Stimulated activated CD4-positive, alpha-beta T cell treated with anti-CD3 and anti-CD28 coated beads, Interleukin-15, amount 100 ng/mL, for 1 hour (primary cell): ENCODE results near the gene ZNF576.
"Not testable (repeated sequence)": the region's sequence is repeated elsewhere in the genome, so short reads cannot be mapped to it uniquely, and the experiment has no call there.

Experiments
- DNase-seq, 2 donors: peaks; one replicate each; pipeline ENCODE4 v3.0.0-alpha.2; 2020; ENCODE audit warnings: low read depth in 1 of 2, low spot score in 1 of 2

Gene ZNF576

DNA sequence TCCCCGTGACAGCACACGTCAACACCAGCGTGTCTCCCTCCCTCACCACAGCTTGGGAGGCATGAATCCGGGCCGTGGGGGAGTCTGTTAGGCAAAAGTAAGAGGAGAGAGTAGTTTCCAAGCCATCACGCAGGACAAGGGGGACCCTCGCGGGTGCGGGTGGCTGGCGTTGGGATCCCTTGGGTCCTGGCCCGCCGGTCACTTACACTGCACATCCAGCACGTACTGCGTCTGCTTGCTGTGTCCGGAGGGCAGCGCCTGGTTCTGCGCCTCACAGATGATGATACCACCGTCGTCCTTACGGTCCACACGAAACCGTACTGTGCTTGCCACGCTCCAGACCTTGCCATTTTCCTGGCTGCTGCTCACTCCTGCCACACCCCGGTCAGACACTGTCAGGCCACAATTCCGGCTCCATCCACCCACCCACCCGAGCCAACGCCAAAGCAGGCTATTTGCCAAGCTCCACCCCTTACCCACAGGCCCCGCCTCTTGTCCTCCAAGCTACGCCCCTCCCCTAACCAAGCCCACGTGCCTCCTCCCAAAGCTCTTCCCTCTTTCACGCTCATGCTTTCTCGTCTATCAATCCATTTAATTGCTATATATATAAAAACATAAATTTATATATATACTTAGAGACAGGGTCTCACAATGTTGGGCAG, 29.7 kb downstream of the ZNF576 start:
- no peak for DNase-seq

DNA sequence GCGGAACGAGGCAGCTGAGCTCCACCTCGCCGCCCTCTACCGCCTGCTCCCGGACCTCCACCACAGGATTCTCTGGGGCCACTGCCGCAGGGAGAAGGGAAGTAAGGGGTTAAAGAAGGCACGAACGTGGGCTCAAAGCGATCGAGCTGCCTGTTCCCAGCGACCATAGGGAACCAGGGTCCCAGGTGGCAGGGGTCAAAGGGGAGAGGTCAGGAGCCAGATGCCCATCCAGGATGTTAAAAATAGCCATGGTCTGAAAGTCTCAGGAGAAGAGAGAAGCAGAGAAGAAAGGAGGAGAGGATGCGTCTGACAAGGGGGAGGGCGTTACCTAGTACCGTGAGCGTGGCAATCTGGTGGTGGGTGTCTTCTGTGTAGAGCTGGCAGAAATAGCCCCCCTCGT, 30.4 kb downstream of the ZNF576 start:
- DNase-seq = no peak

DNA sequence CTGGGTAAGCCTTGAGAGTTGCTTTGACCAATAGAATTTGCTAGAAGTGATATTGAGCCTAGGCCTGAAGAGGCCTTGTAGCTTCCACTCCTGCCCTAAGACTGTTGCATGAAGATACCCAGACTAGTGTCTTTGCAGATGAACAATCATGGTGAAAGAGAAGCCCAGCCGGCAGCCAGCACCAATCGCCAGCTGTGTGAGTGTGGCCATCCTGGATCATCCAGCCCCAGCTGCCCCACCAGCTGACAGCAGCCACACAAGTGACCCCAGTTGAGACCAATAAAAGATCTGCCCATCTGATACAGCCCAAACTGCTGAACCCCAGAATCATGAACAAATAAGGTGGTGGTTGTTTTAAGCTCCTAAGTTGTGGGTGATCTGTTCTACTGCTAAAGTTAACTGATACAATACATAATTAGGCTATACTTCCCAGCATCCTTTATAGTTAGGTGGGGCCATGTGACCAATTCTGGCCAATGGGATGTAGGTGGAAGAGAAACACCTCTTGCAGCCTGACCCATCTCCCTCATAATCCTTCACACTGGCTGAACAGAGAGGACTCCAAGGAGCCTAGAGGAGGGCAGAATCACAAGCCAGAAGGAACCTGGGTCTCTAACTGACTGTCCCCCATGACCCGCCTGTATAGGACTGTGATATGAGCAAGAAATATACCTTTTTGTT, 32.4 kb downstream of the ZNF576 start:
- no peak for DNase-seq

DNA sequence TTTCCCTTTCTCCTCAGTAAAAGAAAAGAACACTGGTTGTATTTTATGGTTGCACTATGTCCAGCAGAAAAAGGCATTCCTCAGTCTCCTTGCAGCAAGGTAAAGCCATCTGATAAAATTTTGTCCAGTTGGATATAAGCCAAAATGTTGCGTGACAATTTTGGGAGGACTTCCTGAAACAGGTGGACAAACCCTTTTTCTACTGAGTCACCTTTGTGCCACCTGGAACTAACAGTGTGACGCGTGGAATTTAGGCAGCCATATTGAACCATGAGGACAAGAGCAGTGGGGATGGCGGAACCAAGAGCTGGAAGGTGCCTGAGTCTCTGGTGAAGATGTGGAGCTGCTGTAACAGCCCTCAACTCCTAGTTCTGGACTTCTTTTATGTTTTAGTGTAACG, 35.1 kb downstream of the ZNF576 start:
- DNase-seq = no peak

DNA sequence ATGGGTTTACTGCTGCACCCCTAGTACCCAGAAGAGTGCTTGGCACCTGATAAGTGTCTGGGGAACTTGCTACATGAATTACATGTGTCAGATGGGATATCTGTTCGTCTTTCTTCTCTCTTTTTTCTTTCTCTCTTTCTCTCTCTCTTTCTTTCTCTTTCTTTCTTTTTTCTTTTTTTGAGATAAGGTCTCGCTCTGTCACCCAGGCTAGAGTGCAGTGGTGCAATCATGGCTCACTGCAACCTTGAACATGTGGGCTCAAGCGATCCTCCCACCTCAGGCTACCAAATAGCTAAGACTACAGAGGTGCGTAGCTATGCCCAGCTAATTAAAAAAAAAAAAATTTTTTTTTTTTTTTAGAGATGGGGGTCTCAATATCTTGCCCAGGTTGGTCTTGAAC, 37.1 kb downstream of the ZNF576 start:
- no peak for DNase-seq

DNA sequence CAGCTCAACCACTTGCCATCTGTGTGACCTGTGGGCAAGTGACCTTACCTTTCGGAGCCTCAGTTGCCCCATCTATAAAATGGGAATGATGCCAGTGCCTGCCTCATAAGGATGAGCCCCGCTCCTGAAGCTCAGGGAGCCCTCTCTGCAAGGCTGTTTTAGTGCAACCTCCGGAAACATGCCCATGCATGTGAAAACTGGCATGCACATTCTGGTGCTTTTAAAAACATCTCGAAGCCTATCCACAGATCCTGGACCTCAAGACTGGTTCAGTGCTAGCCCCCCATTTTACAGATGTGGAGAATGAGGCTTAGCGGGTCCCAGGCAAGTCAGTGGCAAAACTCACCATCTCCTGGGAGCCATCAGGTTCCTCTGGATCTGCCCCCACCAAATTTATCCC, 37.7 kb downstream of the ZNF576 start:
- no peak for DNase-seq

DNA sequence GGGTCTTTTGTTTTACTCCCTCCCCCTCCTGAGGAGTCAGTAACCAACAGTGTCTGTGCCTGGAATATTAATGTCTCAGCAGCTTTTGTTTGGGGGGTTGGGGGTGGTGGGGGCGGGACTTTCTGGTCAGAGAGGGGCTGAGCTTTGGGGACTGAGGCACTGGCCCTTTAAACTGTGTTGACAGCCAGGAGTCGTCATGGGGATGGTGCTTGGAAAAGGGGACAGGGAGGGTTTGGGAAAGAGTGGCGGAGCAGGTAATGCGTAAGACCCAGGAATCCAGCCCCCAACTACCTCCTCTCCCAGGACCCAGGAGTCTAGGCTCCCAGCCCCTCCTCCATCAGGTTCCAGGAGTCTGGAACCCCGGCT, 38.1 kb downstream of the ZNF576 start:
- DNase-seq = no peak

DNA sequence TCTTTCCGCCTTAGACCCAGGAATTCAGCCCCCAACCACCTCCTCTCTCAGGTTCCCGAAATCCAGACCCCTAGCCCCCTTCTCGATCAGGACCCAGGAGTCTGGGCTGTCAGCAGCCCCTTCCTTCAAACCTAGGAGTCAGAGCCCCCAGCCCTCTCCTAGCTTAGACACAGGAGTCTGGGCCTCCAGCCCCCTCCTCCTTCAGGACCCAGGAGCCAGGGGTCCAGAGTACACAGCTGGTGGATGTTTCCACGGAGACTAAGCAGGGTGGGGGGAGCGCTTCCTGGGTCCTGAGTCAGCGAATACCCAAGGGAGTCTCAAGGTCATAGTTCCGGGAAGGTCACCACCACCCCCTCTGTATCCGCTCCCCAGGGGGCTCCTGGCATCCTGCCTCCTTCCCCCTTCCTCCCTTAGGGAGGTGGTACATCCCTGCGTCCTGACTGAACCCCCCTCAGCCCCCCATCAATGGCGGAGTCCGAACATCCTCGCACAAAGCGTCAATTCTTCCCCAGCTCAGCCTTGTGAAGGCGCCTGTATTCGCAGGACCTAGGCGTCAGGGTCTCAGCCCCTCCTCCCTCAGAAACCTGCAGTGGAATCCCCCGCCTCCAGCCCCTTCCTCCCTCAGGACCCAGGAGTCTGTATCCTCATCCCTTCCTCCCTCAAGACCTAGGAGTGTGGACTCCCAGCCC, 38.6 kb downstream of the ZNF576 start:
- no peak for DNase-seq

DNA sequence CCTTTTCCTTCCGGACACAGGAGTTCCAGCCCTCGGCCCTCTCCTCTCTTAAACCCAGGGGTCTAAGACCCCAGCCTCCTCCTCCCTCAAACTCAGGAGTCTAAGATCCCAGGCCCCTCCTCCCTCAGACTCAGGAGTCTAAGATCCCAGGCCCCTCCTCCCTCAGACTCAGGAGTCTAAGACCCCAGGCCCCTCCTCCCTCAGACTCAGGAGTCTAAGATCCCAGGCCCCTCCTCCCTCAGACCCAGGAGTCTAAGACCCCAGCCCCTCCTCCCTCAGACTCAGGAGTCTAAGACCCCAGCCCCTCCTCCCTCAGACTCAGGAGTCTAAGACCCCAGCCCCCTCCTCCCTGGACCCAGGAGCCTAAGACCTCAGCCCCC, 39.2 kb downstream of the ZNF576 start:
- not testable (repeated sequence) for DNase-seq

DNA sequence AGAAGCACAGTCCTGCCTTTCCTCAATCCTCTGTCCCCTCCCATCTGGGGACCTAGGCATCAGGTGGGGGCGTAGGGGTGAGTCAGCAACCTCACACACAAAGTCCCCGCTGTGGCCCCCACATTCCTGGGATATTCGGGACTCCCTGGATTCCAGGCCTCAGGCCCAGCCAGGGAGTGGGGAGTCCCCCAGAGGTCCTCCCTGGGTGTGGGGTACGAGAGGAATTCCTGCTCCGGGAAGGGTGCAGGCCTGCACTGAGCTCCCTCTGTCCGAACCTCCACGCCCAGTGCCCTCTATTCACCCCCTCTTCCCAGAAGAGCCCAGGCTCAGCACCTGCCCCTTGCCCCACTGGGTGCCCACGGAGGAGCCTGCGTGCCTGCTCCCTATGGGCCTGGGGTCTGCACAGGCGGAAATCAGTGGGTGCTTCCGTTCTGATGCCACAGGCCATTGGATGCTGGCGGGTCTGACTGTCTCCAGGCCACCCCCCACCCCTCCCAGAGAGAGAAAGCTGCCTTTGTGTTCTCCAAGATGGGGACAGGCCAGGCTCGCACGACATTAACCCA, 39.8 kb downstream of the ZNF576 start:
- DNase-seq = no peak

DNA sequence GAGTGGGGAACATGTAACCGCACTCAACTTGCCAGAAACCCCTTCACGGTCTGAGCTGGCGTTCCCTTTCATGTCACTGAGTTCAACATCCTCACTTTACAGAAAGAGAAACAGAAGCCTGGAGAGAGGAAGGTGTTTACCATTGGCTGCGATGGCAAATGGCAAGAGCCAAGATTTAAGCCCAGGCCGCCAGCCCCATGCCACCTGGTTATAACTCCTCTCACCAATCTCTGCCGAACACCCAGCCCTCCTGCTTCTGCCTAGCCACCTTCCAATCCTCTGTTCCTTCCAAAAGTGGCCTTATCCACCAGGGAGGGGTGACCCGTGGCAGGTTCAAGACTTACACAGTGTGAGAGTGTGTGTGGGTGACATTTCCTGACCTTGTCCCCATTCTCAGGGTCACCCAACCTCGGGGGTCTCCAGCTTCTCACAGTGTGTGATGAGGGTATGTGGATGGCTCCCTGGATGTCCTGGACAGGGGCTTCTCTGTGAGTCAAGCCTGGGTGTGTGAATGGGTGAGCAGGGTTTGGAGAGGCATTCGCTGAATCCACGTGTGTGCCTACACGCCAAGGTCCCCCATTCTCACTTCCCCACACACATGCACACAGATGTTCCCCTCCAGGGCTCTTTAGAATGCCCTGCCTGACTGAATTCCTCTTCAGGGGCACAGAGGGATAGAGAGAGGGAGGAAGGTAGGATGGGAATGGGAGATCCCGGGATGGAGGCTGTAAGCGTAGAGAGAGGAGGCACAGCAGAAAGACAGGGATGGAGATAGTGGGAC, 42.0 kb downstream of the ZNF576 start:
- DNase-seq = no peak

DNA sequence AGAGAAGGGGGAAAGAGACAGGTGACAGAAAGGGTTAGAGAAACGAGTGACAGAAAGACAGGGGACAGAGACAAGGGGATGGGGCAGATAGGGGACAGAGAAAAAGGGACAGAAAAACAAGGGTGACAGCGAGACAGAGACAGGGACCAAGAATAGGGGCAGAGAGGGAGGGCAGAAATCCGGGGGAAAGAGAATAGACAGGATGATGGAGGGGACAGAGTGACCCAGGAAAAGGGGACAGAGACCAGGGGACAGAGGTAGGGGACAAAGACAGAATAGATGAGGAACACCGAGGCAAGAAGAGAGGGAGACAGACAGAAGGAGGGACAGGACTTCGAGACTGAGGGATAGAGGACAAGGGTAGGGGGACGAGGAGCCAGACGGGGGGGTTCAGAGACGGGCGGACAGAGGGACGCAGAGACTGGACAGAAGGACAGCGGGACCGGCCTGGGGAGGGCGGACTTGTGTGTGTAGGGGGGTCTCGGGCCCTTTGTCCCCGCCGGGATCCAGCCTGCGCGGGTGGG, 42.7 kb downstream of the ZNF576 start:
- DNase-seq = no peak

DNA sequence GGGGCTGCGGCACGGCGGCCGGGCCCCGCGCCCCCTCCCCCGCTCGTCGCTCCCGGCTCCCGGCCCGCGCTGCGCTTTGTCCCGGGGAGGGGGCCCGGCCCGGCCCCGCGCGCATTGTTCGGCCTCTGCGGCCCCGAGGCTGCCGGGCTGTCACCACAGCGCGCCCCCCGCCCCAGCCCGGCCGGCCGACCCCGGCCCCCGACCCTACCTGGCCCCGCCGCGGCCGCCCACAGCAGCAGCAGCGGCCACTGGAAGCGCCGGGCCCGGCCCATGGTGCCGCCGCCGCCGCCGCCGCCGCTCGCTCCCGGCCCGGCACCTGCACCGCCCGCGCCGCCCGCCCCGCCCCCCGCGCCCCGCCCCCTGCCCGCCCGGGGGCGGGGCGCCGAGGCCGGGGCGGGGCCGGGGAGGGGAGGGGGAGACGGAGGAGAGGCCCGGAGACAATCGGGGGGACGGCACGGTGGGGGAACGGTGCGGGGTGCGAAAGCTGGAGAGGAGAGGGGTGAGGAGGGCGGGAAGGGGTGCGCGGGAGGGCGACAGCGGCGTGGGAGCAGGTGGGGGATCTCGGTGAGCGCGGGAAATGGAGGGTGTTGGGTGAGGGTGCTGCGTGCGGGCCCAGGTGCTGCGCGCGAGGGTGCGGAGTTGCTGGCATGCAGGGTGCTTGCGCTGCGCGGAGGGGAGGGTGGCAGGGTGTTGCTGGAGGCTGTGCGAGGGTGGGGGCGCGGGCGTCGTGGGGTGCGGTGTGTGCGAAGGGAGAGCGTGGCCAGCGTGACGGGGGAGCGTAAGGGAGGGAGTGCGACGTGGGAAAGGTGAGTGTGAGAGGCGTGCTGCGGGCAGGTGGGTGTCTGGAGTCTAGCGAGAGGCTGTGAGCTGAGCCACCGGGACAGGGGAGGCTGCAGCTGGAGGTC, 43.4 kb downstream of the ZNF576 start, which contains the start of gene CADM4:
Gene CADM4, minus strand, starts transcription at position 332 of the 905 bp plus-strand sequence. Its CDS starts 60 bp downstream, at position 272.
- DNase-seq = peak; percentile 32 to 38

DNA sequence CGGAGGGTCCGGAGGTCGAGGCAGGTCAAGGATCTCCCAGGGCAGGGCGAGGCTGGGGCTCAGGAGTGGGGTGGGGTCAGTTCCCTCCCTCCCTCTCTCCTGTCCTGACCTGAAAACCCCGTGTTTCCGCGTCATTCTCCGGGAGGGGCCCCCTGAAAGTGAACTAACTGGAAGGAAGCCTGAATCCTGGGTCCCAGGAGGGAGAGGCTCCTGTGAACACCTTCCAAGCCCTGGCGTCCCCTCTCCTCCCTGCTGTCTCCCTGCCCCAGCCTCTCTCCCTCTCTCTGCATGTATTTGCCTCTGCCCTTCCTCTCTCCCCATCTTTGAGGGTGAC, 44.0 kb downstream of the ZNF576 start:
- no peak for DNase-seq

DNA sequence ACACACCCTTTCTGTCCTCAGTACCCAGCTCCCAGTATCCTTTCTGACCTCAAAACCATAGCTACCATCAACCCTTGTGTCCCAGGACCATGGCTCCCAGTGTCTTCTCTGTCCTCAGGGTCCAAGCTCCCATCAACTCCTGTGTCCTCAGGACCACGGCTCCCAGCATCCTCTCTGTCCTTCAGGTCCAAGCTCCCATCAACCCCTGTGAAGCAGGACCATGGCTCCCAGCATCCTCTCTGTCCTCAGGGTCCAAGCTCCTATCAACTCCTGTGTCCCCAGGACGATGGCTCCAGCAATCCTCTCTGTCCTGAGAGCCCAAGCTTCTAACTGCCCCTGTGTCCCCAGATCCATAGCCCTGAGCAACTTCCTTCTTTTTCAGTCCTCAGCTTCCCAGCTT, 44.9 kb downstream of the ZNF576 start:
- no peak for DNase-seq

DNA sequence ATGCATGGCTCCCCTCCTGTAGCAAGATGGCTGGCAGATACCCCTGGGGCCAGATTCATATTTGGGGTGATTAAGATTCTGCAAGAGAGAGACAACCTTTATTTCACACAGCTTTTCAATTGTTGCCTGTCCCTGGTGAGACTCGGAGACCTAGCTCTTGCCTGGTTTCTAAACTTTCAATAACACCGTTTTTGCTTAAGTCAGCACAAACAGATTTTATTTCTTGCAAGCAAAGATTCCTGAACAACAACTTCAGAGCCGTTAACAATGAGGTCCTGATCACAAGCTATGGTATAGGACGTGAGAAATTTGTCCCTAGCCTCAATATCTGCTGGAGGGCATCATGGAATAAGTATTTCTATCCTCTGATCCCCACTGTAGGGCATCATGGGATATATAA, 46.1 kb downstream of the ZNF576 start:
- DNase-seq = no peak

DNA sequence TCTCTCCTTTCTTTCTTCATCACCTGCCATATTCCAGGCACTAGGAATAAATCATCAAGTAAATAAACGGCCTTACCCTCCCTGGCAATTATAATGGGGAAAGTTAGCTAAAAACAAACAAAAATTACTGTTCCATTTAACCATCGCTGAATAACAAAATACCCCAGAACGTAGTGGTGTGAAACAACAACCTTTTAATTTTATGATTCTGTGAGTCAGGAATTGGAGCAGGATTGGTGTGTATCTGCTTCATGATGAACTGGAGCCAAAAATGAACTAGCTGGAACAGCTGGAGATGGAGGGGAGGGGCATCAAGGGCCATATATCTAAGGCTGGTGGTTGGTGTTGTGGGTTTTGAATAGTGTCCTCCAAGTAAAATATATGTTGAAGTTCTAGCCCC, 46.9 kb downstream of the ZNF576 start:
- DNase-seq = no peak

DNA sequence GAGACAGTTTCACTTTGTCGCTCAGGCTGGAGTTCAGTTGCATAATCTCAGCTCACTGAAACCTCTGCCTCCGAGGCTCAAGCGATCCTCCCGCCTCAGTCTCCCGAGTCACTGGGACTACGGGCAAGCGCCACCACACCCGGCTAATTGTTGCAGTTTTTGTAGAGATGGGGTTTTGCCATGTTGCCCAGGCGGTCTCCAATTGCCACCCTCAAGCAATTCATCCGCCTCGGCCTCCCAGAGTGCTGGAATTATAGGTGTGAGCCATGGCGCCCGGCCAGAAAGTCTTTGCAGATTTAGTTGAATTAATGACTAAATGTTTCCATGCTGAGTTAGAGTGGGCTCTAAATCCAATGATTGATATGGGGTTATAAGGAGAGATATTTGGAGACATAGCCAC, 47.8 kb downstream of the ZNF576 start:
- no peak for DNase-seq

DNA sequence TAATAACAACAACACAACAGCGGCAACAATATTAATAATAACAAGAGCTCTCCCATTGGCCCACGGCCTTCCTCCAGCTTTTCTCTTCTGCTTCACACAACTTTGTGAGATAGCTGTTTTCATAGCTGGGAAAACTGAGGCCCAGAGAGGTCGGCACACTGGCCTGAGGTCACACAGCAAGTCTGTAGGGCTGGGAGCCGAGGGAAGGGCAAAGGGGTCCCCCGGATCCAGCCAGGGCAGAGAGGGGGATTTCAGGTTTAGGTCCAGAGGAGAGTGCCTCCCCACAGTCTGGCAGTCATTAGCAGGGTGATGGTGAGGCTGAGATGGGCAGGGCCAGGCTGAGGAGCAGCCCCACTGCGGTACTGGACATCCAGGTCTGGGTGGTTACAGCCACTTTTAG, 52.2 kb downstream of the ZNF576 start:
- DNase-seq = no peak

DNA sequence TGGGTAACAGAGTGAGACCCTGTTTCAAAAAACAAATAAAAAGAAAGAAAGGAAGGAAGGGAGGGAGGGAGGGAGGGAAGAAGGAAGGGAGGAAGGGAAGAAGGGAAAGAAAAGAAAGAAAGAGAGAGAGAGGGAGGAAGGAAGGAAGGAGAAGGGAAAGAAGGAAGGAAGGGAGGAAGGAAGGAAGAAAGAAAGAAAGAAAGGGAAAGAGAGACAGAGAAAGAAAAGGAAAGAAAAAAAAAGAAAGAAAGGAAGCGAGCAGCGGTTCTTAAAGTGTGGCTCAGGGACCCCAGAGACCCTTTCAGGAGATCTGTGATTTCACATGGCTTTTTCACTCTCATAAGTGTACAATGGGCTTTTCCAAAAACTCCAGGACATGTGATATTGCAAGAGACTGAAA, 53.1 kb downstream of the ZNF576 start:
- DNase-seq = no peak
